HG03571 (cell line): ENCODE measurements around the gene L2HGDH.
"Not testable (repeated sequence)": the region's sequence is repeated elsewhere in the genome, so short reads cannot be mapped to it uniquely, and the experiment has no call there.

Experiments
- ATAC-seq: cut with Tn5 transposase; IDR thresholded peaks from one replicate; pipeline ENCODE4 v1.9.1; 2021; ENCODE audit not compliant: unreplicated experiment

L2HGDH gene

DNA sequence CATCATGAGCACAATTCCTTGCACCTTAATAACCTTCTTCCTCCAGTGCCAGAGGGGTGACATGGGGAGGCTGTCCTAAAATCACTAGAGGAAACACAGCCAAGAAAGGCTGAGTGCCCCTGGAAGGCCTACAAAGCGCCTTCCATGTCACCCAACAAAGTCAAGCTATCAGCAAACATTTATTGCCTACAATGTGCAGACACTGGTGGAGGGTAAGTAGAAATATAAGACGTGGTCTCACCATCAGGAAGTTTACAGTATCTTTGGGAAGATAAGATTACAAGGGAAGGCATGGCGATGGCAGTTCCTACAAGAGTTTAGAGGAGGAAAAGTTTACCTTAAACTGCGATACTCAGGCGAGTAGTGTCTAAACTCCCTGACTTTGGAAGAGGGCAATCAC is 28.0 kb upstream of the L2HGDH start:
- no peak for ATAC-seq

DNA sequence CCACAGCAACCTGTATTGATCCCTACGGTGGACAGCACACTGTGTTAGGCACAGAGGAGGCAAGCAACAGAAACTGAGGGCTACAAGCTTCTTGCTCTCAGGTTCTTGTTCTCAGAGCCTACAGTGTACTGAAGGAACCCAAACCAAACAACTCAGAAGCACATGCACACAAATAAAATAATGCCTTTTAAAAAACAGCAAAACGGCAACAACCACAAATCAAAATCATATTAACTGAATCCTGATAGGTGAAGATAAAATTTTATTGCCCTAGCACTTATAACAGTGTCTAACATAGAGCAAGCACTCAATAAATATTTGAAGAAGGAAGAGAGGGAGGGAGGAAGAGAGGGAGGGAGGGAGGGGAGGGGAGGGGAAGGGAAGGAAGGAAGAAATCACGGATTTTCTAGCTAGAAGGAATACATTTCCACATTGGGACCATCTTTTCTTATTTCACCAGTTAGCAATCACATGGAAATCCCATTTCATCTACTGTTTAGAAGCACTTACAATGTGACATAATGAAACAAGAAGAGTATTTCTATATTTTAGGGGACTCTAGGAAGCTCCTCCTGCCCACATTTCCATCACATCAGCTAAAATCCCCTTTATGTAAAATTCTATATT is 27.3 kb upstream of the L2HGDH start:
- ATAC-seq, result no peak

DNA sequence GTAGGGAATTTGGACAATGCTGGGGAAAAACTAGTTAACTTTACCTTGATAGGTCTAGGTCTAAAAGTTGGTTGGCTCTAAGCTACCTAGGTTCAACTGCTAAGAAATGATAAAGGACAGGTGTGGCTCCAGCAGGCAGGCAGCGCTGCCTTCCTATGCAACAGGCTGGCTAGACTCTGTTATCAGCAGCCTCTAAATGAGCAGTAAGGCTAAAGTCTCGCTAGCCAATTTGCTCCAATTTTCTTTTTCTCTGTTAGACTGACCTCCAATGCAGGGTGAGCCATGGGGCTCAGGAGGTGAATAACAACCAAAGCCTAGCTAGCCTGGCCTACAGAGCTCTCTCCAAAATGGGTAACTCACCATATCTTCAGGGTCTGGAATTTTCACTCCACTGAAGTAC is 26.6 kb upstream of the L2HGDH start:
- ATAC-seq, result no peak

DNA sequence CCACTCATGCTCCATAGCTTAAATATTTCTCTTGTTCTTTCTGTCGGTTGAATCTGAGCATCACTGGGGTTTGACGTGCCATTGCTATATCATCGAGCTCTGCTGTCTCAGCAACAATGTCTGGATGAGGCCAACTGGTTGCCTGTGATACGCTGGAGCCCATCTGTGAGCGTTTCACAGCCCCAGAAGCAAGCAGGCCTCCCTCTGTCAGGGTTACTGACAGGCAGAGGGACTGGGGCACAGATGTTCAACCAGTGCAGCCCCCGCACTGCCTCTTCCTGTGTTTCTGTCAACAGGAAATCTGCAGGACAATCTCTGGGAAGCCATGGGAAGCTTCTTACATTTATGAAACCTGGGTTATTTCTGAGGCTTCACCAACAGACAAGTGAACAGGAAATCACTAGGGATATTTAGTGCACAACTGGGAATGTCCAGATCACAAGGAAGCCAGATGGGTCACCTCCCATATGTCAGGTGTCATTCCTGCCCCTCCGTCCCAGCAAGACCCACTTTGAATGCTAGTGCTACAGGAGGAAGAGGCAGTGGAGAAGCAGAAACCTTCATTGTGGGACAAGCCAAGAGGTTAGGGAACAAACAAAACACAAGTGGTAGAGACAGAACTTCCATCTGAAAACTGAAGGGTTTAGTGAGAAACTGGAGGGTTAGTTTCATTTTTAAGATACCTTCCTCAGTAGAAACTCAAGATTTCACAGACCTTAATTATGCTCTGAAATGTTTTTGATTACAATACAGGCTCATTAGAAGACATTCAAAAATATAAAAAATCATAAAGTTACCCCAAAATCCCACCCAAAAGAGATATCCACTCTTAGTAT is 24.2 kb upstream of the L2HGDH start:
- ATAC-seq, result no peak

DNA sequence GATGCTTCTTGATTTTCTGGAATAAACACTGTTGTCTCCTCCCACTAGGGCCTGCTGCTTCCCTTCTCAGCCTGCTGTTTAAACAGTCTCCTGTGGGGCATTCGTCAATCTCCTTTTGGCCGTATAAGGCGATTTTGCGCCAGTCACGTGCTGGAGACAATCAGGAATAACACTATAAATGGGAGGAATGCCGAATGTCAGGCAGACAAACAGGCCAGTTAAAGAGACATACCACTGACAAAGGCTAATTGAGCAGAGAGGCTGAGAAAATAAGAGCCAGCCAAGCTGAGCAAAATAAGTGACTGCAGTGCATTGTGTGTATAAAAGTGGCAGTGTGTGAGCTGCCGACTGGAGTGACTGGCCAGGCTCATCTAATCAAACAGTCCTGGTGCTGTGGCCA is 23.4 kb upstream of the L2HGDH start:
- no peak for ATAC-seq

DNA sequence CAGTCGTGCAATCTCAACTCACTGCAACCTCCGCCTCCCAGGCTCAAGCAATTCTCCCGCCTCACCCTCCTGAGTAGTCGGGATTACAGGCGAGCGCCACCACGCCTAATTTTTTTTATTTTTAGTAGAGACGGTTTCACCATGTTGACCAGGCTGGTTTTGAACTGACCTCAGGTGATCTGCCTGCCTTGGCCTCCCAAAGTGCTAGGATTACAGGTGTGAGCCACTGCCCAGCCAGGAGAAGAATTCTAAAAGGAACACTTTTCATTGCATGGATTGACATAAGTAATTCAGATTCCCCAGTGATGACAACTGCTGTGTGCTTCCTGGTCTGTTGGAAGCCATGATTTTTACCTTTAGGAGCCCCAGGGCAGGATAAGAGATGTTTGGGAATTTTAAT is 22.2 kb upstream of the L2HGDH start:
- ATAC-seq, result no peak

DNA sequence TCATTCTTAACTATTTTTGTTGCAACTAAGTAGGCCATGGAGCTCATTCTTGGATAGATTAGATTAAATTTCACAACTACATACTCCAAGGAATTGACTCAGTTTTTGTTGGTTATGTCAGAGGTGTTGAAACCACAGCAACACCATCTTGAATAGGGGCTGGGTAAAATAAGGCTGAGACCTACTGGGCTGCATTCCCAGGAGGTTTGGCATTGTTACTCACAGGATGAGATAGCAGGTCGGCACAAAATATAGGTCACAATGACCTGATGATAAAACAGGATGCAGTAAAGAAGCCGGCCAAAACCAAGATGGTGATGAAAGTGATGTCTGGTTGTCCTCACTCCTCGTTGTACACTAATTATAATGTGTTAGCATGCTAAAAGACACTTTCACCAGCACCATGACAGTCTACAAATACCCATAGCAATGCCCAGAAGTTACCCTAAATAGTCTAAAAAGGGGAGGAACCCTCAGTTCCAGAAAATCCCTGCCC is 21.0 kb upstream of the L2HGDH start:
- no peak for ATAC-seq

DNA sequence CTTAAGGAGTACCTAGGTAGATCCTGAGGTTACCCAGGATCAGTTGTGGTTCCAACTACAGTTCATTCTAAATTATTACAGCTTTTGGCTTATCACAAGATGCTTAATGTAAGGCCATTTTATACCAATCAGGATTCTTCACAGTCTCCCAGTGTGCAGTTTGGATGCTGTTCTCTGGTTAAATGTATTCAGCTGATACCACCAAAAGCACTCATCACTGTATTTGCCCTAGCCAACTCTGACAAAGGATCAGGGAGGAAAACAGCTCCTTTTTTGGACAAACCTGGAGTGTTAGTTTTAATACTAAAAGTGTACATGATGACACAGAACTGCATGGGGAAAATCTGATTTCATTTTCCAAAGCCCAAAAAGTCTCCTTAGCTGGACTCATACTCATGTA is 19.6 kb upstream of the L2HGDH start:
- ATAC-seq, result no peak

DNA sequence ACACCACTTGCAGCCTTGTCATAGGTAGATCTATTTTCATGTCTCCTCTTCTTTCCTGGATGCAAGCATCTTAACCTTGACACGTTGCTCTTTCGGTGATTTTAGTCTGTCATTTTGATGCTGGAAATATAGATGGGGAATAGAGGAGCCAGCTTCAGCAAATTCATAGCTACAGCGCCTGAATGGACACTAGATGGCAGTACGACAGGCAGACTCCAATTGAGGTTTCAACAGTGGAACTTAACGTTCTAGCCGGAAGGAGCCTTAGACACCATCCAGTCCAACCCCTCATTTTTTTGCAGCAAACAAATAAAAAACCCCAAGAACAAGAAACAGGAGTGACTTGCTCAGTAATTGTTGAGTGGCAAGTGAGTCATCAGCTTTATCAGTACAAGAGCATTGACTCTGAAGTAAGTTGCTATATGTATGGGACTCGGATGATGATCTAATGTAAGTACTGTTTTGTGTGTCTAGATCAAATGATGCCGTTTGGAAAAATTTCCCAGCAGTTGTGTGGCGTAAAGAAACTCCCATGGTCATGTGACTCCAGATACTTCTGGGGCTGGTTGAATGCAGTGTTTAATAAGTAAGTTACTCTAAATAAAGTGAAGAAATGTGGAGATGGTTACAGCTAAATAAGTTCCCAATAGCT is 9.1 kb upstream of the L2HGDH start:
- ATAC-seq, result peak; percentile 86

DNA sequence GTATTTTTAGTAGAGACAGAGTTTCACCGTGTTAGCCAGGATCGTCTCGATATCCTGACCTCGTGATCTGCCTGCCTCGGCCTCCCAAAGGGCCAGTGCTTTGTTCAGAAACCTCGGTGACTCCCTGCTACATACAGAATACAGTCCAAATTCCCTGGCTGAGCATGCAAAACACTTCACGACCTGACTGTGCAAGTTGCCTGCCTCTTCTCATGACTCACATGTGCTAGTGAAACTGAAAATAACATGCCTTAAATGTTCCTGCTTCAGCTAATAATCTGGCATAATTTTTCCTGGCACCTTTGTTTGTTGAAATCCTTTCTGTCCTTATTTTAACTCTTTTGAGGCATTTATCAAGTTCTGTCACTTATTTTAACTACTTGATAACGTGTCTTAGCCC is 8.3 kb upstream of the L2HGDH start:
- ATAC-seq, result no peak

DNA sequence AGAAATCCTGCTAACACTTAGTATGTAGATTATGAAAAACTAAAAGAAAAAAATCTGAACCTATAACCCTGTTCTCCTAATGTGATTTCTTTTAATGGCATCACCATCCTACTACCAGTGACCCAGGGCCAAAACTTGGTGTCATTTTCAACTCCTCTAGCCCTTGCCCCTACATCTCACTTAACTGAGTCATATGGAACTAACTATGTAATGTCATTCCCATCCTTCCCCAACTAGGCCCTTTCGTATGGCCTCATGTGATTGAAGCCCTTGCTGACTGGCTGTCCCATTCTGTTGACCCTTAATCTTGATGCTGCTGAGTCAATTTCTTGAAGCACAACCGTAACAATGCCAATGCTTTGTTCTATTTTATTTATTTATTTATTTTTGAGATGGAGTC is 7.7 kb upstream of the L2HGDH start:
- no peak for ATAC-seq

DNA sequence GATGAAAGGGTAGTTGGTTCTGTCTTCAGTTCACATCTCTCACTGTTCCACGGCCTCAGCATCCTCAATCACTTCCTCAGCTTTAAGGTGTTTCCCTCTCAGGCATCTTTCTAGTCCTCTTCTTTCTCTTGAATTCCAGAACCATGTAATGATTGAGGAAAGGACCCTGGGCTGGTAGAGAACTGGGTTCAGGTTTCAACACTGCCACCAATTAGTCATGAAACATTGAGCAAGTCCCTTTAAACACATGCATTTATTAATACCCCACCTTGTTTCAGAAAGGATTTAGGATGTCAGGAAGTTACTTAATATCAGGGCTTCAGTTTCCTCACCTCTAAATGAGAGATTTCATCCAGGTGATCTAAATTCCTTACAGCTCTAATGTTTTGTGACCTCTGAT is 7.3 kb upstream of the L2HGDH start:
- no peak for ATAC-seq

DNA sequence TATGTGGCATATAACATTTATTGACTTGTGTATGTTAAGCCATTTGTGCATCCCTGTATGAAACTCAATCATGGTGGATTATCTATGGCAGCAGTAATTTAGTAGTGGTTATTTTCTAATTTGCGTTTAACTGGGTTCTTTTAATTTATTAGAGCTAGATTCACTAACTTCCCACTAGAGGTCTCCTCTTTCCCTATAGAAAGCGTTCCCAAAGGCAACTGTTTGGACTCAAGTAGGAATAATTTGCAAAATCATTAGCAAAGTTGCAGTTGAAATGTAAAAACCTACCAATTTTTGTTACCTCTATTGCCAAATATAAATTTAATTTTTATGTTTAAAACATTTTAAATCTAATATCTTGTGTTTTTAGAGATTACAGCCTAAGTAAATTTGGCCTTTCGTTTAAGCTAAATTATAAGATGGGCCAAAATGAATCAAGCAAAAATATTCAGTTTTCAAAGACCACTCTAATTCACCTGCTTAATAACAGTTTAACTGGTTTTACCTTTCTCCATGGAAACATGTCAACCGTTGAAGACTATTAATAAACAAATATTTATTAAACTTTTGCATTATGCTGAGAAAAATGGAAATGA is 6.1 kb upstream of the L2HGDH start:
- no peak for ATAC-seq

DNA sequence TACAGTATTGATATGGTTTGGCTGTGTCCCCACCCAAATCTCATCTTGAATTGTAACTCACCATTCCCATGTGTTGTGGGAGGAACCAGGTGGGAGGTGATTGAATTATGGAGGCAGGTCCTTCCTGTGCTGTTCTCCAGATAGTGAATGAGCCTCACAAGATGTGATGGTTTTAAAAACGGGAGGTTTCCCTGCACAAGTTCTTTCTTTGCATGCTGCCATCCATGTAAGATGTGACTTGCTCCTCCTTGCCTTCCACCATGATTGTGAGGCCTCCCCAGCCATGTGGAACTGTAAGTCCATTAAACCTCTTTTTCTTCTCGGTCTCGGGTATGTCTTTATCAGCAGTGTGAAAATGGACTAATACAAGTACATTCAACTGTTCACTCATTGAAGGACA is 2.1 kb upstream of the L2HGDH start:
- ATAC-seq, result not testable (repeated sequence)

DNA sequence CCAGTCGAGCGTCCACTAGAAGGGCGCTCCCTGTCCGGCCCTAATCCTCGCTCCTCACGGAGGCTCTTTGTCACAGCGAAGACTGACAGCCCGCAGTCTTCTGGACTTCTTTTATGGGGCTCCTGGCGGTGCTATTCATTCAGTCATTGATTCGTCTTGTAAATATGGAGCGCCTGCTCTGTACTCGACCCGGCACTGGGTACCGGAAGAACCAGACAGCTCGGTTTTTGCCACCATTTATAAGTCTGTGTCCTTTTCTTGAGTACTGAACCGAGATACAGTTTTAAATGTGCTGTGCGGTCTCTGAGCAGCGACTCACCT is 665 bp upstream of the L2HGDH start:
- peak; percentile 24 for ATAC-seq

DNA sequence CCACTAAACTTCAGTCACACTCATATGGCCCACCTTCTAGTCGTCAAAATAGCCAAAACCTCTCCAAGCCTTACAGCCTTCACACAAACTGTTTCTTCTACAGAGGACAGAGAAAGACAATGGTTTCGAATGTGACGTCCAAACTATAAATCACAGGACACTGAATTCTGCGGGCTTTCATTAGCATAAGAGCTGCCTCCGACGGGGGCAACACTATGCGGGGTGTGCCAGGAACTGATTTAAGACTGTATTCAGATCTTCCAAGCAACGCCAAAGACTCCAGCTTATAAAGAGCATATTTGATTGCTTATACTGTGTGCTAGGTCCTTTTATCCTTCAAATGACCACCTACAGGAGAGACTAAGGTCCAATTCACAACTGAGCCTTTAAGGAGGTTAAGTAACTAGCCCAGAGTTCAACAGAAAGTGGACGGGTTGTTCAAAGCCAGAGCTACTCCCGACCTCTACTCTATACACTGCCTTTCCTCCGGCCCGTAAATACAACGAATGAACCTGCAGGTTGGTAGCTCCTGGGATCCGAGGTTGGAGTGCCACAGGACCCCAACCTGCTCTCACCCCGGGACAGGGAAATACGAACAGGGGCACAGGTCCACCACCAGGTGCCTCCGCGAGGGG is 575 bp downstream of the L2HGDH start:
- no peak for ATAC-seq

DNA sequence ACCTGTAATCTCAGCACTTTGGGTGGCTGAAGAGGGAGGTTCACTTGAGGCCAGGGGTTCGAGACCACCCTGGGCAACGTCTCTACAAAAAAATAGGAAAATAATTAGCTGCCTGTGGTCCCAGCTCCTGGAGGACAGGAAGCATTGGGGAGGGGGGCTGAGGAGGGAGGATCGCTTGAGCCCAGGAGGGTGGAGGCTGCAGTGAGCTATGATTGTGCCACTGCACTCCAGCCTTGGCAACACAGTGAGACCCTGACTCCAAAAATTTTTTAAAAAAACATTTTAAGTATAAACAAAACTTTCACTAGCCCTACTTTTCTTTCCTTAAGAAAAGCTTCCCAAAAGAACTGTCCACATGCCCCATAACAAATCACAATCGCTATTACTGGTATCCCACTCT is 1.6 kb downstream of the L2HGDH start:
- no peak for ATAC-seq

DNA sequence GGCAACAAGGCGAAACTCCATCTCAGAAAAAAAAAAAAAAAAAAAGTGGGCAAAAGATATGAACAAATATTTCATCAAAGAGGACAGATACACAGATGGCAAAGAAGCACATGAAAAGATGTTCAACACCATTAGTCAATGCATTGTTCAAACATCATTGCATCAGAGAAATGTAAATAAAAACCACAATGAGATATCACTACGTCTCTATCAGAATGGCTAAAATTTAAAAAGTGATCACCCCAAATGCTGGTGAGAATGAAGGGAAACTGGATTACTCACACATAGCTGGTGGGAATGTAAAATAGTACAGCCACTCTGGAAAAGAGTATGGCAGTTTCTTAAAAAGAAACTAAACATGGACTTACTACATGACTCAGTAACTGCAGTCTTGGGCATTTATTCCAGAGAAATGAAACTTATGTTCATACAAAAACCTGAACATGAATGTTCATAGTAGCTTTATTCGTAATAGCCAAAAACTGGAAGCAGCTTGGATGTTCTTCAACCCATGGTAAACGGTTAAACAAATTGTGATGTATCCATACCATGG is 3.6 kb downstream of the L2HGDH start:
- ATAC-seq, result no peak

DNA sequence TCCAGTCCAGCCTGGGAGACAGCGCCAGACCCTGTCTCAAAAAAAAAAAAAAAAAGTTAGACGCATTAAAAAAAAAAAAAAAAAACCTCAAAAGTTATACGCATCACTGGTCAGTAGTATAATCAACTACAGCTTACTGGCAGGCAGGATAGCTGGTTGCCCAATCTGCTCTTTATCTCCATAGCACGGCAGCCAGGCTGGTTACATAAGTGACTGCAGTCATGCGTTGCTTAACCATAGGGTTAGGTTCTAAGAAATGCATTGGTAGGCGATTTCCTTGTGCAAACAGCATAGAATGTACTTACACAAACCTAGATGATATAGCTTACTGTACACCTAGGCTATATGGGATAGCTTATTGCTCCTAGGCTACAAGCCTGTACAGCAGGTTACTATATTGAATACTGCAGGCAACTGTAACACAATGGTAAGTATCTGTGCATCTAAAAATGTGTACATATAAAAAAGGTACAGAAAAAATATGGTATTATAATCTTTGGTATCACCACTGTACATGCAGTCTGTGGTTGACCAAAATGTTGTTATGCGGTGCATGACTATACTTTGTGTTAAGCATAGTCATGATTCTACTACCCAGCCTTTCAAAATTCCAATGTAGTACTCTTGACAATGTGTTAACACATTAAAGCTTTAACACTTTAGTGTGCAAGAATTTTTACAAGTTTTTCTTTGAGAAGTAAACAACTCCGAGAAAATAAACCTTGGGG is 8.1 kb downstream of the L2HGDH start:
- no peak for ATAC-seq

DNA sequence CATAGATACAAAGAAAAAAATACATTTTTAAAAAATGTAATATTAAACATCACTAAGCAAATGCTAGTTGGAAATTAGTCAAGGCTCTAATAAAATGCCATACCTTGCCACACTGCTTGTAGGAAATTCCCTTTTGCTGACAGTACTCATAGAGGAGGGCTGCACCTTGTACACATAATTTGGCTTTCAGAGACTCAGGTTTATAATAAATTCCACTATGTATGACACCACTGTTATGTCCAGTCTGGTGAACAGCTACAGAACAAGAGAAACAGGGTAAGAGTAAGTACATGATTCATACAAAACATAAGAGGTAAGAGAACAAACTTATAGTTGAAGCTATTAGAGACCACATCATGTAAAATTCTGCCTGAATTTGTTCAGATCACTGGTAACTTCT is 10.1 kb downstream of the L2HGDH start:
- ATAC-seq, result no peak
